ENCODE data around the gene MSRB1. TPM values are rescaled to one million over a fixed set of nuclear protein-coding genes. Genes with fewer than 3 reads are reported as not detected.

The MSRB1 gene
- total RNA-seq, 1 donor from 2014 or later: 28.8 TPM

DNA sequence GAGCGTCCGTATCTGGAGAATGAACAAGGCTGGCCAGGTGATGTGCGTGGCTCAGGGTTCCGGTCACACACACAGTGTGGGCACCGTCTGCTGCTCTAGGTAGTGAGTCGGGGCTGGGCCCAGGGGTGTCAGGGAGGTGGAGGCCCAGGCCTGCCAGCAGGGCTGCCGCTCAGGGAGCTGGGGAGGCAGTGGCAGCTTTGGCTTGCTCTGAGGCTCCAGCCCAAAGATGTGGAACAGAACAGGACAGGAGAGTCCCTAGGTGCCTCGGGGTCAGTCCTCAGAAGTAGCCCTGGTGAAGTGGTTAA is 33.2 kb upstream of the MSRB1 start:
- no peak for ATAC-seq
- no peak overlapping the region for H3K27ac ChIP-seq
- TF ChIP-seq, protein P1, sequence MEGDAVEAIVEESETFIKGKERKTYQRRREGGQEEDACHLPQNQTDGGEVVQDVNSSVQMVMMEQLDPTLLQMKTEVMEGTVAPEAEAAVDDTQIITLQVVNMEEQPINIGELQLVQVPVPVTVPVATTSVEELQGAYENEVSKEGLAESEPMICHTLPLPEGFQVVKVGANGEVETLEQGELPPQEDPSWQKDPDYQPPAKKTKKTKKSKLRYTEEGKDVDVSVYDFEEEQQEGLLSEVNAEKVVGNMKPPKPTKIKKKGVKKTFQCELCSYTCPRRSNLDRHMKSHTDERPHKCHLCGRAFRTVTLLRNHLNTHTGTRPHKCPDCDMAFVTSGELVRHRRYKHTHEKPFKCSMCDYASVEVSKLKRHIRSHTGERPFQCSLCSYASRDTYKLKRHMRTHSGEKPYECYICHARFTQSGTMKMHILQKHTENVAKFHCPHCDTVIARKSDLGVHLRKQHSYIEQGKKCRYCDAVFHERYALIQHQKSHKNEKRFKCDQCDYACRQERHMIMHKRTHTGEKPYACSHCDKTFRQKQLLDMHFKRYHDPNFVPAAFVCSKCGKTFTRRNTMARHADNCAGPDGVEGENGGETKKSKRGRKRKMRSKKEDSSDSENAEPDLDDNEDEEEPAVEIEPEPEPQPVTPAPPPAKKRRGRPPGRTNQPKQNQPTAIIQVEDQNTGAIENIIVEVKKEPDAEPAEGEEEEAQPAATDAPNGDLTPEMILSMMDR (IDR thresholded peaks at IDR 0.05): no peak
- H3K4me1 ChIP-seq: peaks cover 13% of the 10 kb centered on the region
- no peak for DNase-seq
- no peak overlapping the region for H3K4me3 ChIP-seq
- intact Hi-C loops (cut with DNase I): no loop called here
- peaks cover 31% of the 10 kb centered on the region for H3K27me3 ChIP-seq
- H3K36me3 ChIP-seq: peaks cover 45% of the 10 kb centered on the region
- no peaks in the 10 kb centered on the region for H3K9me3 ChIP-seq

DNA sequence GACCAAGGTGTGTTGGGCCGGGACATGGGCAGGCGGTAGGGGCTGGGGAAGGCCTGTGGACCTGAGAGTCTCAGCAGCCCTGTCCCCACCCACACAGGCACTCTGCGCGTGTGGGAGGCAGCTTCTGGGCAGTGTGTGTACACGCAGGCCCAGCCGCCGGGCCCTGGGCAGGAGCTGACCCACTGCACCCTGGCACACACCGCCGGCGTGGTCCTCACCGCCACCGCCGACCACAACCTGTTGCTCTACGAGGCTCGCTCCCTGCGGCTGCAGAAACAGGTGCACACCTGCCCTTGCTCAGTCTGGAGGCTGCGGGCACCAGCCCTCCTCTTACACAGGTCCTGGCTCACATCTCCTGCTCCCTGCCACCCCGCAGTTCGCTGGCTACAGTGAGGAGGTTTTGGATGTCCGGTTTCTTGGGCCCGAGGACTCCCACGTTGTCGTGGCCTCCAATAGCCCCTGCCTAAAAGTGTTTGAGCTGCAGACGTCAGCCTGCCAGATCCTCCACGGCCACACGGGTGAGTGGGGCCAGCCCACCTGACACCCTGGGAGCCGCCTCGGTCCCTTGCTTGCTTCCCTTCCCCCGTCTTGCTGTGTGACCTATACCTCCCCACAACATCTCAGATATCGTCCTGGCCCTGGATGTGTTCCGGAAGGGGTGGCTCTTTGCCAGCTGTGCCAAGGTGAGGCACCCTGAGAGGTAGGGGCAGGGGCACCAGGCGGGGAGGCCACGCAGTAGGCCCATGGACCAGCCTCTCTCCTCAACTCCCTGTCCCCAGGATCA is 32.6 kb upstream of the MSRB1 start:
- TF ChIP-seq, protein P1 (IDR thresholded peaks at IDR 0.05): no peak
- no peak overlapping the region for H3K27ac ChIP-seq
- H3K4me1 ChIP-seq: peaks cover 16% of the 10 kb centered on the region
- intact Hi-C loops (cut with DNase I): no loop called here
- H3K36me3 ChIP-seq: peaks cover 45% of the 10 kb centered on the region
- ATAC-seq (no peak), DNase-seq (no peak)
- H3K27me3 ChIP-seq: peaks cover 25% of the 10 kb centered on the region
- no peak overlapping the region for H3K4me3 ChIP-seq
- H3K9me3 ChIP-seq: no peaks in the 10 kb centered on the region

- H3K4me1 ChIP-seq: peaks cover 16% of the 10 kb centered on the region
- H3K27ac ChIP-seq: no peak overlapping the region
- H3K9me3 ChIP-seq: no peaks in the 10 kb centered on the region
- ATAC-seq (no peak), DNase-seq (no peak)
- TF ChIP-seq, protein P1 (IDR thresholded peaks at IDR 0.05): no peak
- H3K27me3 ChIP-seq: peaks cover 17% of the 10 kb centered on the region
- peaks cover 45% of the 10 kb centered on the region for H3K36me3 ChIP-seq
- intact Hi-C loops (cut with DNase I): no loop called here
- H3K4me3 ChIP-seq: no peak overlapping the region
Measured at GRCh38 chr16:1974157-1975070, 31.4 kb upstream of the MSRB1 start.

GRCh38 chr16:1973461-1974156 is 30.6 kb upstream of the MSRB1 start:
- TF ChIP-seq, protein P1 (IDR thresholded peaks at IDR 0.05): no peak
- peaks cover 9% of the 10 kb centered on the region for H3K27me3 ChIP-seq
- intact Hi-C loops (cut with DNase I): no loop called here

GRCh38 chr16:1972490-1972877 is 29.5 kb upstream of the MSRB1 start:
- peaks cover 16% of the 10 kb centered on the region for H3K4me1 ChIP-seq
- intact Hi-C loops (cut with DNase I): no loop called here
- DNase-seq (peak; percentile 70), ATAC-seq (peak; percentile 4)
- no peaks in the 10 kb centered on the region for H3K27me3 ChIP-seq
- TF ChIP-seq, protein P1 (IDR thresholded peaks at IDR 0.05): no peak
- H3K36me3 ChIP-seq: peaks cover 35% of the 10 kb centered on the region
- no peaks in the 10 kb centered on the region for H3K9me3 ChIP-seq
- H3K27ac ChIP-seq: peak overlapping the region; percentile 91
- H3K4me3 ChIP-seq: peak overlapping the region; percentile 99

More at GRCh38 chr16:1973461-1974156, 30.6 kb upstream of the MSRB1 start:
- Histone ChIP-seq H3K4me3 (no peak overlapping the region), H3K4me1 (peaks cover 16% of the 10 kb centered on the region), H3K36me3 (peaks cover 45% of the 10 kb centered on the region), H3K27ac (no peak overlapping the region), H3K9me3 (no peaks in the 10 kb centered on the region)
- no peak for ATAC-seq
- DNase-seq: no peak
